Activated CD4-positive, CD25-positive, alpha-beta regulatory T cell treated with anti-CD3 and anti-CD28 coated beads, Interleukin-2, amount 50 U/mL, for 16 hours (primary cell): ENCODE data around the gene RASSF10.

Source experiments
- DNase-seq: peaks from one replicate; pipeline ENCODE4 v3.0.0-alpha.2; 2020; ENCODE audit warnings: low read depth, low spot score

The RASSF10 gene

DNA sequence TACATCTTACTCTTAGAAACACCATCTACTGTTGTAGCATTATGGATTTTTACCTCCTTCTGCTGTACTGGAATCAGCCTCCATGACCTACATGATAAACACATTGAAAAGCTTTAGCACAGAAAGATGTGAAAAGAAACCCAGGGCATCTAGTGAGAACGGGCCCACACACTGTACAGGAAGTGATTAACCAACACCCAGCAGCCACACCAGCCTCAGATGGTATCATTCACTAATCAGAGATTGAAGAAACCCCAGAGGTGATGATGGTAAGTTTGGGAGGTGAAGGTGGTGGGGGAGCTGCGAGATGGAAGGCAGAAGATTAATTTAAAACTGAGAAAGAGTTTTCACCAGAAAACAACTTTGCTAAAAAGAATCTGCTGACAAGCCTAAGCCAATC, 46.1 kb downstream of the RASSF10 start:
- no peak for DNase-seq

DNA sequence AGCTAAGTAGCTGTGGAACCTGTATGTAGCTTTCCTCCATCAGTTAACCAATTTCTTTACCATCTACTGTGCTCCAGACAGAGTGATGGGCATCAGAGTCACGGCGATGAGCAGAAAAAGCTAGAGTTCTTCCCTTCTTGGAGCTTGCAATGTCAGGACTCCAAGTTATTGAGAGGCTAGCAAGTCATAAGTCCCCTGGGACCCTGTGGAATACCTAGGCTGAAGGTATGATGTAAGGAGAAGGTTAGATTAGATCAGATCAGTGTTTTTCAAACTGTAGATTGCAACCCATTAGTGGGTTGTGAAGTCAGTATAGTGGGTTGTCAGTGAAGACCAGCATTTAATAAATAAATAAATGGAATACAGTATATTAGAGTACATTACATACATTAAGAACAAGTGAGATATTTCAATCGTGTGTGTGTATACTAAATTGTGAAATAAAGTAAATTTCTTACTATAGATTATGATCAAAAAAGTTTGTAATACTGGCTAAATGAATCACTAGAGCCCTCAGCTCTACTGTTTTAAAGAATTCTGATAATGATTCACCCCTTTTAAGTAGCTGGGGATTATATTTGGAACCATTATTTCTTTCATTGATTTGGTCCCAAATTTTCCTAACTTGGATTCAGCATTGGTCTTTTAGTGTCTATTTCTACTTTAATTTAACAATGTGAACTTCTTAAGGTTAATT, 52.3 kb downstream of the RASSF10 start:
- DNase-seq, result no peak
